Measurements from ENCODE around the gene MBOAT7. TPM values are rescaled to one million over a fixed set of nuclear protein-coding genes. Genes with fewer than 3 reads are reported as not detected.

The MBOAT7 gene
- polyA plus RNA-seq, 1 donor from 2014 or later, result 19.0 TPM

DNA sequence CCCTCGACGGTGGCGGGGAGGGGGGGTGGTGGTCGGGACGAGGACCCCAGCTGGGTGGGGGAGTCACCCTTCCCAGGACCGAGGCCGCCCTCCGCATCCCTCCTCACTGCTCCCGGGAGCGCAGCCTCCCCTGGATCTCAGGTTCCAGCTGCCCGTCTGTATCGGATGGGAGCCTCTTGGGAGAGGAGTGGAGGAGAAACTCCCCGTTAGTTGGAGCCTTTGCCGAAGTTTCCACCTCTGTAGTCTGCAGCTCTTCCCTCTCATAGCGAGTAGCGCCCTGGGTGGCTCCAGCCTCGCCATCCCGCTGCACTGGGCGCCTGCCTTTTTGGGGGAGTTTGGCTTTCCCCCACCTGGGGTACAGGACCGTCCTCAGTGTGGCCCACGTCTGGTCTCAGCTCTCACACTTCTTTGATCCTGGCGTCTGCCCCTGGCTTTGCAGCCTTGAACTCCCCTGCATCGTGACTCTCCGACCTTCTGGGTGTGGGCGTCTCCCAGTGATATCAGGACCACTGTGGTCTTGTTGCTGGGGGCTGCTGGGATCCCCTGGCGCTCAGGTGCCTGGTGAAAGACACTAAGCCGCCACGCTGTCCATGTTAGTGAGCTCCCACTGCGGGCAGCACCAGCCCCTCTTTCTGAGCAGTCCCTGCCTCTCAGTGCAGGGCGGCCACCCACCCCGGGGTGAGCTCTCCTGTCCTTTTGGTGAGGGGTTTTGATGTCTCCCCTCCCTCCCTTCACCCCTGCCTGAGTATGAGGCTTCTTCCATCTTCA, 50.7 kb downstream of the MBOAT7 start:
- Histone ChIP-seq H3K4me2 (ENCODE audit: low read length) (peak overlapping the region; percentile 80), H3K79me2 (replicated peaks; ENCODE audit: insufficient read depth, low read length) (peaks cover 34% of the 10 kb centered on the region), H3F3A (ENCODE audit: insufficient read depth, low read length, poor library complexity, severe bottlenecking) (no peaks in the 10 kb centered on the region), H3K9me2 (ENCODE audit: insufficient read depth, low read length) (no peaks in the 10 kb centered on the region), H3K9ac (ENCODE audit: low read length) (peak overlapping the region; percentile 97), H2AFZ (ENCODE audit: low read depth, low read length) (no peak overlapping the region), H3K27ac (ENCODE audit: low read length) (peak overlapping the region; percentile 83), H3K36me3 (ENCODE audit: insufficient read depth, low read length) (no peaks in the 10 kb centered on the region), H3K27me3 (ENCODE audit: insufficient read depth, low read depth, low read length) (no peaks in the 10 kb centered on the region), H3K4me3 (ENCODE audit: low read length) (peak overlapping the region; percentile 92), H3K9me3 (ENCODE audit: low read length) (no peaks in the 10 kb centered on the region), H4K20me1 (ENCODE audit: insufficient read depth) (no peaks in the 10 kb centered on the region)
- no peak for TF ChIP-seq EZH2 (IDR thresholded peaks at IDR 0.05; ENCODE audit: borderline replicate concordance, insufficient read depth, low read length, poor library complexity, severe bottlenecking)

DNA sequence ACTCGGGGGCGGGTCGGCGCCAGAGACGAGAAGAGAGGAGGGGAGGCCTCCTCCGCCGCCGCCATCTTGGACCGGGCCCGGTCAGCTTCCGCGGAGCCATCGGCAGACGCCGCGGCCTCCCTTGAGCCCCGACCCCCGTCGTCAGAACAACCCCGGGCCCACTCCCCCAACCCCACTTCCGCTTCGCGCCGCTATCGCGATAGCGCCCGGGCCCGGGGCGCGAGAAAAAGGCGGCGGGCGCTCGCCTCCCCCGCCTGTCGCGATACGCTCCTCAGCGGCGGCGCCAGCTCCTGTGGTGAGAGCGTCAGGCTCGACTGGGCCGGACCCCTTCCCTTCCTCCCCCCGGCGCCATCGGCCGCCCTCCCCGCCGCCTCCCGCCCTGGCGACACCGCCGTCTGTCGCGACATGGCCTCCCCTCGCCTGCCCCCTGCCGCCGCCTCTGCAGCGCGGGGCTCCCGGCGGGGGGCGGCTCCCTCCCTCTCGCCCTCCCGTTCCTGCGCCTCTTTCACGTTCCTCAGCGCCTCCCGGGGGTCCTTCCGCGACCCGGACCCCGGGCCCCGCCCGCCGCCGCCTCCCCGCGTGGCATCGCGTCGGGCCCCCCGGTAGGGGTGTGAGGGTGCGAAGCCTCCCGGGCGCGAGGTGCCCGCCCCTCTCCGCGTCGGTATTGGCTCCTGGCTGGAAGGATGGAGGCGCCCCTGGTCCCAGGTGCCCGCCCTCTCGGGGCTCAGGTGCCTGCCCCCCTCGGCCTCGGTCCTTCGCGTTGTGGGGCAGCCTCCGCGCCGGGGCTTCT, 51.5 kb downstream of the MBOAT7 start, which contains the start of gene CNOT3:
Gene CNOT3 (plus strand): TSS at position 64 of the 790 bp plus-strand sequence. CDS start 5,217 bp downstream, outside the sequence.
- no peaks in the 10 kb centered on the region for H3F3A ChIP-seq (ENCODE audit: insufficient read depth, low read length, poor library complexity, severe bottlenecking)
- peak within 1 kb of the TSS; percentile 49 for H2AFZ ChIP-seq (ENCODE audit: low read depth, low read length)
- H3K79me2 ChIP-seq (replicated peaks; ENCODE audit: insufficient read depth, low read length), result peaks cover 34% of the 10 kb centered on the region

More for the DNA sequence above, 51.5 kb downstream of the MBOAT7 start, which contains the start of gene CNOT3:
- Histone ChIP-seq H3K27me3 (ENCODE audit: insufficient read depth, low read depth, low read length) (no peaks in the 10 kb centered on the region), H3K9me2 (ENCODE audit: insufficient read depth, low read length) (no peaks in the 10 kb centered on the region), H3K4me3 (ENCODE audit: low read length) (peak within 1 kb of the TSS; percentile 92), H3K9me3 (ENCODE audit: low read length) (no peaks in the 10 kb centered on the region), H3K36me3 (ENCODE audit: insufficient read depth, low read length) (no peaks in the 10 kb centered on the region), H3K9ac (ENCODE audit: low read length) (peak within 1 kb of the TSS; percentile 97), H4K20me1 (ENCODE audit: insufficient read depth) (no peaks in the 10 kb centered on the region), H3K27ac (ENCODE audit: low read length) (peak within 1 kb of the TSS; percentile 83), H3K4me2 (ENCODE audit: low read length) (peak within 1 kb of the TSS; percentile 80)
- TF ChIP-seq EZH2 (IDR thresholded peaks at IDR 0.05; ENCODE audit: borderline replicate concordance, insufficient read depth, low read length, poor library complexity, severe bottlenecking) (no peak), MXI1 (conservative IDR thresholded peaks at IDR 0.05; ENCODE audit: poor library complexity, severe bottlenecking) (peak; percentile 32), POLR2AphosphoS5 (IDR thresholded peaks at IDR 0.05) (peak; percentile 95), RAD21 (conservative IDR thresholded peaks at IDR 0.05) (no peak), EP300 (conservative IDR thresholded peaks at IDR 0.05; ENCODE audit: poor library complexity, severe bottlenecking) (no peak), SMC3 (conservative IDR thresholded peaks at IDR 0.05; ENCODE audit: poor library complexity) (peak; percentile 39), TAF1 (IDR thresholded peaks at IDR 0.05; ENCODE audit: low read depth) (peak; percentile 56)
- TF ChIP-seq, protein P1, sequence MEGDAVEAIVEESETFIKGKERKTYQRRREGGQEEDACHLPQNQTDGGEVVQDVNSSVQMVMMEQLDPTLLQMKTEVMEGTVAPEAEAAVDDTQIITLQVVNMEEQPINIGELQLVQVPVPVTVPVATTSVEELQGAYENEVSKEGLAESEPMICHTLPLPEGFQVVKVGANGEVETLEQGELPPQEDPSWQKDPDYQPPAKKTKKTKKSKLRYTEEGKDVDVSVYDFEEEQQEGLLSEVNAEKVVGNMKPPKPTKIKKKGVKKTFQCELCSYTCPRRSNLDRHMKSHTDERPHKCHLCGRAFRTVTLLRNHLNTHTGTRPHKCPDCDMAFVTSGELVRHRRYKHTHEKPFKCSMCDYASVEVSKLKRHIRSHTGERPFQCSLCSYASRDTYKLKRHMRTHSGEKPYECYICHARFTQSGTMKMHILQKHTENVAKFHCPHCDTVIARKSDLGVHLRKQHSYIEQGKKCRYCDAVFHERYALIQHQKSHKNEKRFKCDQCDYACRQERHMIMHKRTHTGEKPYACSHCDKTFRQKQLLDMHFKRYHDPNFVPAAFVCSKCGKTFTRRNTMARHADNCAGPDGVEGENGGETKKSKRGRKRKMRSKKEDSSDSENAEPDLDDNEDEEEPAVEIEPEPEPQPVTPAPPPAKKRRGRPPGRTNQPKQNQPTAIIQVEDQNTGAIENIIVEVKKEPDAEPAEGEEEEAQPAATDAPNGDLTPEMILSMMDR (IDR thresholded peaks at IDR 0.05; ENCODE audit: poor library complexity, severe bottlenecking), result peak; percentile 20
- TF ChIP-seq, protein P2, sequence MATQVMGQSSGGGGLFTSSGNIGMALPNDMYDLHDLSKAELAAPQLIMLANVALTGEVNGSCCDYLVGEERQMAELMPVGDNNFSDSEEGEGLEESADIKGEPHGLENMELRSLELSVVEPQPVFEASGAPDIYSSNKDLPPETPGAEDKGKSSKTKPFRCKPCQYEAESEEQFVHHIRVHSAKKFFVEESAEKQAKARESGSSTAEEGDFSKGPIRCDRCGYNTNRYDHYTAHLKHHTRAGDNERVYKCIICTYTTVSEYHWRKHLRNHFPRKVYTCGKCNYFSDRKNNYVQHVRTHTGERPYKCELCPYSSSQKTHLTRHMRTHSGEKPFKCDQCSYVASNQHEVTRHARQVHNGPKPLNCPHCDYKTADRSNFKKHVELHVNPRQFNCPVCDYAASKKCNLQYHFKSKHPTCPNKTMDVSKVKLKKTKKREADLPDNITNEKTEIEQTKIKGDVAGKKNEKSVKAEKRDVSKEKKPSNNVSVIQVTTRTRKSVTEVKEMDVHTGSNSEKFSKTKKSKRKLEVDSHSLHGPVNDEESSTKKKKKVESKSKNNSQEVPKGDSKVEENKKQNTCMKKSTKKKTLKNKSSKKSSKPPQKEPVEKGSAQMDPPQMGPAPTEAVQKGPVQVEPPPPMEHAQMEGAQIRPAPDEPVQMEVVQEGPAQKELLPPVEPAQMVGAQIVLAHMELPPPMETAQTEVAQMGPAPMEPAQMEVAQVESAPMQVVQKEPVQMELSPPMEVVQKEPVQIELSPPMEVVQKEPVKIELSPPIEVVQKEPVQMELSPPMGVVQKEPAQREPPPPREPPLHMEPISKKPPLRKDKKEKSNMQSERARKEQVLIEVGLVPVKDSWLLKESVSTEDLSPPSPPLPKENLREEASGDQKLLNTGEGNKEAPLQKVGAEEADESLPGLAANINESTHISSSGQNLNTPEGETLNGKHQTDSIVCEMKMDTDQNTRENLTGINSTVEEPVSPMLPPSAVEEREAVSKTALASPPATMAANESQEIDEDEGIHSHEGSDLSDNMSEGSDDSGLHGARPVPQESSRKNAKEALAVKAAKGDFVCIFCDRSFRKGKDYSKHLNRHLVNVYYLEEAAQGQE (IDR thresholded peaks at IDR 0.05; ENCODE audit: borderline replicate concordance), result peak; percentile 51

Data from neural cell (in vitro differentiated cells).